ENCODE measurements around the gene SIRPA. TPM values are rescaled to one million over a fixed set of nuclear protein-coding genes. Genes with fewer than 3 reads are reported as not detected.

SIRPA gene
- total RNA-seq, 1 donor from 2014 or later, result 15.7 TPM

DNA sequence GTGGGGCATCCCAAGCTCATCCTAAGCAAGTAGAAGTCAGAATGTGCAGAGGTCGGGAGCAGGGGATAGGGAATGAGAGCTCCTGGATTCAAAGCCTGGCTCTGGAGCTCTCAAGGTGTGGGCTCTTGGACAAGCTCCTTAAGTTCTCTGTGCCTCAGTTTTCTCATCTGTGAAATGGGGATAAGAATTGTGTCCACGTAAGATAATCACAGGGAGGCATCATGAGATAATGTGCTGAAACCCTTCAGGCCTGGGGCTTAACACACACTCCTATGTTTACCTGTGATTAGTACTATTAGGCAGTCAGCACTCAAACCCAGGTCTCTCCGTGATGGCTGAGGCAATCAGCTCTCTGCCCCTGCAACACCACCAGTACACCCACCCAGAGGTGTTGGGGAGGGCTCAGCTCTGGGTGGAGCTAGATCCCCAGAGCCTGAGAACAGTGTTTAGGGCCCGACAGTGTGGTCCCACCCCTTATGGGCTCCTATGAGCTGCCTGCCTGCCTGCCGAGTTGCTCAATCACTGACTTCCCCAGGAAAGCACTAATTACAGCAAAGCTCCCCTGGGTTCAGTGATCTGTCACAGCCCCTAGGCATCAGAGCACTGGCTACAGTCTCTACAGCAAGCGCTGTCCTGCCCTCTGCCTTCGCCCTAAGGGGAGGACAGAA lies 6.3 kb upstream of the SIRPA start:
- DNase-seq, result no peak

DNA sequence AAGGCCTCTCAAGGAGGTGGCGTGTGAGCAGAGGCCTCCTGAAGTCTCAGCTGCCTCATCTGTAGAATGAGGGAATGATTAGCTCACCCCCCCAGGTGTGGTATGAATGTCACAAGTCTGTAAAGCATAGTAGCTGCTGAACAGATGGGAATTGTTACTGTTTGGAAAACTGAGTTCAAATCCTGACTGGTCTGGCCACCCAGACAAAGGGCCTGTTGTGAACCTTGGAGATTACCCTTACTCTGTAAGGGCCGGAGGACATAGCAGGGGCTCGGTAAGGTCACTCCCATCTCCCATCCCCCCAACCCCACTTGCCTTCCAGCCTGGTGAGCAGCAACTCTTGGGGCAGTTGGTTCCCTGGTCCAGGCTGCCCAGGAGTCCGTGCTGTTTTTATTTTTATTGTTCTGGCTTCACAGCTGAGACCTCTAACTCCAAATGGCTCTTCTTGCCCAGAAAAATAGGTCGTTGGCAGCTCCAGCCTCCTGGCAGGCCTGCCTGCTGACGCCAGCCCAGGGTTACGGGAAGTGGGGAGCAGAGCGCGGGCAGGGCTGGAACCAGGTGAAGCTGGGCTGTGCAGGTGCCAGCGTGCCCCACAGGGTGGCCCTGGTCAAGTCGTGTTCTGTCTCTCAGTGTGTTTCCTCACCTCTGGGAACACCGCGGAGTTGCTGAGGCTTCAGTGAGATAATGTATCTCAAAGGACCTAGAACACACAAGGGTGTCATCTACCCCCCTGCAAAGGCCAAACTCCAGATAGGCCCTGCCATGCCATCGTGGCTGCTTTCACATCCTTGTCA lies 4.5 kb upstream of the SIRPA start:
- DNase-seq, result no peak

DNA sequence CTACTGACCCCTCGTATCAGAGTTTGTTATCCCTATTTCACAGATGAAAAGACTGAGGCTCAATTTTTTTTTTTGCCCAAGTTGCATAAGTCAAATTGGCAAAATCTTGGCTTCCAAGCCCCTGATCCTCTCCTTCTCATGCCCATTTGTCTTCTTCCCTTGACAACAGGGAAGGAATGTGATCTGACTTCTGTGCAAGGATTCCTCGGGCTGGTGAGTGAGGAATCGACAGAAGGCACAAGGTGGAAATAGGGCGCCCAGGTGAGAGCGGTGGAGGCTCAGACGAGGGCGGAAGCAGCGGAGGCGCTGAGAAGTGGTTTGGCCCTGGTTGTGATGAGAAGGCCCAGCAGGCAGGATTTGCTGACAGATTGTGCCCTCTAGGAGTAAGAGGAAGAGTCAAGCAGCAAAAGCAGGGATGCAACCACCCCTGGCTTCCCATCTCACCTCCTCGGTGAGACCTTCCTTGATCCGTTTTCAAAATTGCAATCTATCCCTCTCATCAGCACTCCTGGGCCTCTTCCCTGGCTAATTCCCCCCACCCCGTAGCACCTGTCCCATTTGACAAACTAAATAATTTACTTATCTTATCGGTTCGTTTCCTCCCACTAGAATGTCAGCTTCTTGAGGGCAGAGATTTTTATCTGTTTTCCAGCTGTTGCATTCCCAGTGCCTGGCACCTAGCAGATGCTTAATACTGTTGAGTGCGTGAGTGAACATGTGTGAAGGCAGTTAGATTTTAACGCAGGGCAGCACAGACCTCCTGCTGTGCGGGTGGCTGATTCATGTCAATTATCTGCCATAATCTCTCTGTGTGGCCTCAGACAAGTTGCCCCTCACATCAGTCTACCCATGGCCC lies 3.7 kb upstream of the SIRPA start:
- DNase-seq, result no peak

DNA sequence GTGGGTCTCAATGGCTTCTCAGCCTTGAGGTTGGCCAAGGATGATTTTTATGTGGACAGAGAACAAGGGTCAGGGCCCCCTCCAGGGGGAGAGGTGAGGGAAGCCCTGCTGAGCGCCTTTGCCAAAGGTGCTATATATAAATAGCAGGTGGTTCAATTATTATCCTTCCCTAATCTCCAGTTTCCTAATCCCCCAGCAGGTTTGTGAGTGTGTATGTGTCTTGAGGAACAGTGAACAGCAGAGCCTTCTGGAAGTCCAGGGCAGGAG lies 3.2 kb upstream of the SIRPA start:
- DNase-seq, result no peak

DNA sequence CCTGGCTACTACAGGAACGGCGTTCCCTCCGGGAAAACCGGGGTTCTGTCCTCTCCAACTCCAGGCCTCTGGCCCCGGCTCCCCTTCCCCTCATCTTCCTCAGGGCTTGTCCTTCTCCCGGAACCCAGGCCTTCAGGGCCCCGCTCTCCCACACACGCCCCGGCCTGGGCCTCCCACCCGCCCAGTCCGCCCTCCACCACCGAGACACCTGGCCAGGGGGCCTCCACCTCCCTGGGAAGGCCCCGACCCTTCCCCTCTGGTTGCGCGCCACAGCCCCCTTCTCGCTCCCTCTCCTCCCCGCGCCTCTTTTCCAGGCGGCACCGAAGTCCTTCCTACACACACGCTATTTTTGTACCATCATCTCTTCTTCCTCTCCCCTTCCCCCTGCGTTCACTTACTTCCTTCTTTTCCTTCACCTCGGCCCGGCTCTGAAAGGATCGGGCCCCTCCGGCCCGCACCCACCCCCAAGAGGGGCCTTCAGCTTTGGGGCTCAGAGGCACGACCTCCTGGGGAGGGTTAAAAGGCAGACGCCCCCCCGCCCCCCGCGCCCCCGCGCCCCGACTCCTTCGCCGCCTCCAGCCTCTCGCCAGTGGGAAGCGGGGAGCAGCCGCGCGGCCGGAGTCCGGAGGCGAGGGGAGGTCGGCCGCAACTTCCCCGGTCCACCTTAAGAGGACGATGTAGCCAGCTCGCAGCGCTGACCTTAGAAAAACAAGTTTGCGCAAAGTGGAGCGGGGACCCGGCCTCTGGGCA lies 1.3 kb upstream of the SIRPA start:
- no peak for DNase-seq

DNA sequence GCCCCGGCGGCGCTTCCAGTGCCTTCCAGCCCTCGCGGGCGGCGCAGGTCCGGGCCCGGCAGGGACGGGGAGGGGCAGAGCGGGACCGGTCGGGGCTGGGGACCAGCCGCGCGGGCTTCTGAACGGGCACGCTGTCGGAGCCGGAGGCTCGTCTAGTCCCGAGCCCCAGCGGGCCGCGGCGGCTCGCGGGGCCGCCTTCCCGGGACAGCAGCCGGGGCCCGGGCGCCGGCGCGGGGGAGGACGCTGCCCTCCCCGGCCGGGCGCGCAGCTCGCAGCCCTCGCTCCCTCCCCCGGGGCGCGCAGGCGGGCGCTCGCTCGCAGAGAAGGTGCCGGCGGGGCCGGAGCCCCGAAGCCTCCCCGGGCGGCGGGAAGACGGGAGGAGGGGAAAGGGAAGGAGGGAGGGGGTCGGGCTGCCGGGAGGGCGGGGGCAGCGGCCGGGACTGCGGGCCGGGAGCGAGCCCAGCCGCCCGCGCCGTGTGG lies 696 bp upstream of the SIRPA start:
- DNase-seq, result peak; percentile 74

DNA sequence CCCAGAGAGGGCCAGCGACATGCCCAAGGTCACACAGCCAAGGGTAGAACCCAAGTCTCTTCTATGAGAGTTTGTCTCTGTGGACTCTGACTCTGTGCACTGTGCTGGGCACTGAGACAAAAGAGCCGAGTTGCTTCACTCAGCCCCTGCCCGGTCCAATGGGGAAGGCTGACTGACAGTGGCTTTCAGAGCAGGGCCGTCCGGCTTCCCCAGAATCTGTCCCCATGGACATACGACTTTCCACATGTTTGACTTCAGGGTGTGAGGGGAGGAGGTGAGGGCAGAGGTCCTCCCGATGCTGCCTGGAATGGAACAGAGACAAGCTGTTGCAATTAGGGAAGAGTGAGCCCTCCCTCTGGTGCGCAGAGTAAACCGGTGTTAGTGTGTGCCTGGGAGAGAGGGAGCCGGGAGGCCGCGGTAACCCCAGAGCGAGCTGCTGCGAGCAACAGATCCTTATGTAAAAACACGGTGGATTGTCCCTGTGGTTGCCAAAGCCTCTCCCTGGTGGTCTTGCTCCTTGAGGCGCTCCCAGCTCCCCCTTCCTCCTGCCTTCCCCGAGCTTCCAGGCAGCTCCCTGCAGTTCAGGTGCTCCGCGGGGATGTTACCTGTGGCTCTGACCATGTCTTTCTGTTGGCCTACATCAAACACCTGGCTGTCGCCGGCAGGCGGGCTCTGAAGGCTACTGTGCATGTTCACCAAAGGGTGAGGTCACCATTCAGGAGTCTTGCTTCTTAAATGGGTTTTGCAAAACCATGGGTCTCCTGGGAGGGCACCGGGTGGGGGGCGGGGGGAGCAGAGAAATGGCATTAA lies 672 bp downstream of the SIRPA start:
- DNase-seq, result no peak

DNA sequence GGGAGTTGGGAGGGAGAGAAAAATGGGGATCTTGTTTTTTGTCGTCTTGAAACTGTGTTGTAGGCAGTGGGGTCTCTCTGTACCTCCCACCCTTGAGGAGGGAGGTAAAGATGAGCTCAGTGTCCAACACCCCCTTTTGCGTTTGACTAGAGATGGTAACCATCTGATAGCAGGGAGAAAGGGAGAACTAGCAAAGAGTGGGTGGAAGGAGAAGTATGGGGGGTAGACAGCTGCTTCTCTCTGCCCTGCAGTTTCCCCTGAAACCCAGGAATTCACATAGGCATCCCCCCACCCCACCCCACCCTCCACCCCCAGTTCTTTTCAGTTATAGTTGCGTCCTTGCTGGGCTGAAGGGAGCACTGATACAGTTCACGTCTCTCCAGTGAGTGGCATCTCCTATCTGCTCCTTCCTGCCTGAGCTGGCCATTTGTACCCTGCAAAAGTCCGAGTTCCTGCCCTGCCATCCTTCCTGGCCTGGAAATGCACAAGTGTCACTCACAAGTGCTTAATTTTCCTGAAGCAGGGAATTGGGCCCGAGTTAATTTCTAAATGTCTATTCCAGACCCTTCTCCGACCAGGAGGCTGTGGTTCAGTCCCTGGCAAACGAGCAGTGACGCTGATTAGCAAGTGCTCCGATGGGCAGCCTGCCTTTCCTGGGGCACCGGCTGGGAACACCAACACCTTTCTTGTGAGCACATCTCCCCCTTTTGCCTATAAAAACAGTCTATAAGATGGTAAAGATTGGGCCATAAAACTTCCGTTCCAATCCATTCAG lies 1.5 kb downstream of the SIRPA start:
- no peak for DNase-seq

DNA sequence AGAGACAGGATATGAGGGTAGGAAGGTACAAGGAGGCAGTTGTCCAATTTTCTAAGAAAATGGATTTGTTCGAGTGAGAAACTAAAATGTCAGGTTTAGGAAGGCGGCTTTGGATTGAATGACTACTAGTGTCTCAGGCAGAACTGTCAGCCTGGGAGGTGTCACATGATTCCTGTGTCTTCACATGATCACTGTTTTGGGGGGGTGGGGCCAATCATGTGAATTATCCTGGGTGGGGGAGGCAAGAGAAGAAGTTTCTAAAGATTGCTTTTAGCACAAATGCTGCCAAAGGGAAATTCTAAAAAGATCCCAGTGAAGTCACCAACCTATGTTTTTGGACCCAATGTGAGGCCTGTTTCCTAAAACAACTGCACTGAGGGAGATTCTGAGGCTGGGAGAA lies 2.3 kb downstream of the SIRPA start:
- no peak for DNase-seq

DNA sequence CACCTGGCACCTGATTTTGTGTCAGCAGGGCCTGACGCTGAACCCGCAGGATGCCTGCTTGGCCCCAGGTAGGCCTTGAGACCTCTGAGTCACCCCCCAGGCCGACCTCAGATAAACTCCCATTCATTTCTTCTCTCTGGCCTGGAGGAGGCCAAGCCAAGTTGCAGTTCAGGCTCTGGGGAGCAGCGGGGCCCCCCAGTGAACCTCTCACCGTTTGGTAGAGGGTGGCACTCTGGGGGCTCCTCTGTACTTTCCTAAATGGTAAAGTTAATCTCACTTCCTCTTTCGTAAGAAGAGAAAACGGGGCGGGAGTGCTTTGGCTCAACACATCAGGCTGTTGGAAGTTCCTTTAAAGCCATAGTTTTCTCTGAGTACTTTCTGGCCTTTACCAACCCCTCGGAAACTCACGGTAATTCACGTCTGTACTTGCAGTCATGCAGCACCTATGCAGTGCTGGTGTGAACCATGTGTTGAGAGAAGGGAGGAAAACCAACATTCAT lies 2.8 kb downstream of the SIRPA start:
- peak; percentile 32 for DNase-seq

DNA sequence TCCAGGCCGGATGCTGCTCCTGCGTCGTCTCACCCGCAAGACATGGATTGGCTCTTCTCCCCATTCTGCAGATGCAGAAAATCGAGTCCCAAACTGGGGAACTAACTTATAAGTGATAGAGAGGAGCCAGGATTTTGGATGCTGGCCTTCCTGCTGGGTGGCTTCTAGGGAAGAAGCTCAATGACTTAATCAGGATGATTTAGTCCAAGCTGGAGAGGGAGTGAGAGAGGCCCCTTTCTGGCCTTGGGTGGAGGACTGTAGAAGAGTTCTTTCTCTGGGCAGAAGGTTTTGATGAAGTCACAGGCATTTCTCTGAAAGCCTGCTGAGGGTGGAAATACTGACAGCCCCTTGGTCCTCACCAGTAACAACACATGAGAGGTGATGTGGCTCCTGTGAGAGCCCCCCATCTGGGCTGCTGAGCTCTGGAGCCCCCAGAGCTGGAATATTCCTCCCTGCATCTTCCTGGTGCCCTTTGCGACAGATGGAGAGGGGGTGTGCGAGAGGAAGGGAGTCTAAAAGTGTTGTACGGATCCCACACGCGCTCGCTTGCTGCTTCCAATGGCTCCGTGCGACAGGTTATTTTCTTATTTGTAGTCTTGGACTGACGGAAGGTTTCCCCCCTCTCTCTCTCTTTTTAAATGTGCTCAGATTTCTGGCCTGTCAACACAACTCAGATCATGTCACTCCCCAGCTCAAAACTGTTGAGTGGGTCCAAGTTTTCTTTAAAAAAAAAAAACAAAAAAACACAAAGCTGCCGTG lies 3.5 kb downstream of the SIRPA start:
- DNase-seq, result peak; percentile 53

DNA sequence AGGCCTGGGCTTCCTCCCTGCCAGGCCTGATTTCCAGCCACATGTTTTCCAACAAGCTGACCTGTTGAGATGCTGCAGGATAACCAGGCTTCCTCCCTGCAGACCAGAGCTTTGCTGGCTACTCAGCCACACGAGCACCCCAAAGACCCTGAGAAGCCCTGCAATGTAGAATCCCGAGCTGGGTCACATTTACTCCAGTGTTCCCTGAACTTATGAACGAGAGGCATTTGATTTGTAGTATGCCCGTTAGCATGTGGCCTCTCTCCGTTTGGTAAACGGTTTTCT lies 4.0 kb downstream of the SIRPA start:
- no peak for DNase-seq

DNA sequence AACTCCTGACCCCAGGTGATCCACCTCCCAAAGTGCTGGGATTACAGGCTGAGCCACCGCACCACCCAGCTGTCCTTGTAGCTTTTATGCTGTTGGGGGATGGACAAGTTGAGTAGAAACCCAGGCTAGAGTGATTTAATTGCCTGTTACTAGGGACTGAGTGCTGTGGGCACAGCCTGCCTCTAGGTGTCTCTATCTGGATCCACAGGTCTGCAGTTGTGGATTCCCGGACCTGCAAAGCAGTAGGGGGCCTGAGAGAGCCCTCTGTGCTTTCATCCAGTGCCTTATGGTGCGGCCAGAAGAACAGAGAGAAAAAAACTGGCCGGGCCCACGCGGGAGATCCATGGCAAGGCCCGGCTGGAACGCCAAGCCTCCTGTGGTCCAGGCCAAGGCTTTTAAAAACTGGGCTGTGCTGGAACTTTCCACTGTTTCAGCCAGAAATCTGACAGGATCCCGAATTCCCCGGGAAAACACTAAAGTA lies 5.2 kb downstream of the SIRPA start:
- DNase-seq, result peak; percentile 83

DNA sequence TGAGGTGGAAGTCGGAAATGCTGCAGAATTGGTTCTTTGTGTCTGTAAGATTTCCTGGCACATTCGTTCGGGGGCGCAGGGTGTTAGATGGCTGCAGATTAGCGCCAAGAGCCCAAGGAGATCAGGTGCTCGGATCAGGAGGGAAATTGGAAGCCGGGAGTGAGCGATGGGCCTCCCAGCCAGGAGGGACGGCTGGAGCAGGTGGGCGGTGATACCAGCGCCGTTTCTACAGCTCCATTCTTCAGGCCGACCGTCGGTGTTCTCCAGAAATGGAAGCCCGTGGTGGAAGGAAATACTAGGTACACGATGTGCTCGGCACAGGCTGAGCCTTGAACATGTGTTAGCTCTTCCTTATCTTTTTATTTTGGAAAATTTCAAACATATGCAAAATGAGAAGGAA lies 6.5 kb downstream of the SIRPA start:
- no peak for DNase-seq

DNA sequence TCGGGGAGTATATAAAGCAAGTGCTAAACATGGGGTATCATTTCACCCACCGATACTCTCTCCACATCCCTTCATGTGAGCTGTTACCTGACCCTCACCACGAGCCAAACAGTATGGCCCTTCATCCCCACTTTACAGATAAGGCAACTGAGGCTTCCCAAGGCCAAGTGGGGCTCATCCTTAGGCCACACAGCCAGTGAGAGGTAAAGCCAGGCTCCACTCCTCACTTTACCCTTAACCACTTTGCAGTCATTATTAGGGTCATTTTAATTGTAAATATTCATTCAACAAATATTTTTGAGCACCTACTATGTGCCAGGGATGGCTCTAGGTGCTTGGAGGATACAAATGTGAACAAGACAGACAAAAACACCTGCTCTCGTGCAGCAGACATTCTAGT lies 7.0 kb downstream of the SIRPA start:
- DNase-seq, result no peak

DNA sequence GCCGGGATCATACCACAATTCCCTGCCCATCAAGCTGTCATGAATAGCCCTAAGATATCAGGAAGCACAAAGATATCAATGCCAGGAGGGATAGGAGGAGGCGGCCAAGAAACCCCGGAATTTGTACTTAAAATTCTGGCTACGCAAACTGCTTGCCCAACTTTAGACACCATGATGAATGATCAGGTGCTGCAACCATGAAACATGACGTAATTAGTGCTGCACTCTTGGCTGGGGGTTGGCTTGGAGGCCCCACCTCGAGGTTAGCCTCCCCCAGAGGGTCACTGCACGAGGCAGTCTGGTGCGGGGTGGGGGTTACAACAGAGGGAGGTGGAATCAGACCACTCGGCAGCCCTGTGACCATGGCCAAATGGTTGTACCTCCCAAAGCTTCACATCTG lies 8.9 kb downstream of the SIRPA start:
- no peak for DNase-seq

DNA sequence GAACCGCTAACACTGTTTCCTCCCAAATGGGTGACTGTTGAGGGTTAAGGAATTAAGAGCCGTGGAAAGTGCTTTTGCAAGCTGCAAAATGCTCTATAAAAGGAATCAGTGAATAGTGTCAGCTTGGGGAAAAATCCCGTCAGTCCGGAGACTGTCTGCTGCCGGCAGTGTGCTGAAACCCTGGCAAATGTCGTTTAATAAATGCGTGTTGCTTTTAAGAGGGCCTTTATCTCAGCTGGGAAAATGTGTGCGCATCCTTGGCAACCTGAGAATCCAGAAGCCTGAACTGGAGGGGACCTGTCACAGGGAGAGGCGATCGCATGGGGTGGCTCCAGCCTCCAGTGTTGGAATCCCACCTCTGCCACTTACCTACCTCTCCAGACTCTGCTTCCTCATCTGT lies 9.8 kb downstream of the SIRPA start:
- no peak for DNase-seq

DNA sequence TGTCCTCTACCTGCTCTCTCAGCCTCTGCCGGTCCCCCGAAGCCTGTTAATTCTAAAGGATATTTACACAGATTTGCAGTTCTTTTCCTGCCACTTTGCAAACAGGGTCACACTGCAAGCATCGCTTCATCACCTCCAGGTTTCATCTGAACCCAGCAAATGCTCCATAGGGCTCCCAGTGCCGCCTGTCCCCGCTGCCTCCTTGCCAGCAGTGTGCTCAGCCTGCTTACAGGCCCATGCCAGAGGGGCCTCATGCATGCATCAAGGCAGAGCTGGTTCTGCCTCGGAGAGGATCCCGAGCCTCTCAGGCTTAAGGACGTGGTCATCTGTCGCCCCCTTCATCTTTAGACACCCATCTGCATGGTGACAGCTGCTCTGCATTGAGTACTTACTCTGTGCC lies 10.5 kb downstream of the SIRPA start:
- DNase-seq, result no peak

DNA sequence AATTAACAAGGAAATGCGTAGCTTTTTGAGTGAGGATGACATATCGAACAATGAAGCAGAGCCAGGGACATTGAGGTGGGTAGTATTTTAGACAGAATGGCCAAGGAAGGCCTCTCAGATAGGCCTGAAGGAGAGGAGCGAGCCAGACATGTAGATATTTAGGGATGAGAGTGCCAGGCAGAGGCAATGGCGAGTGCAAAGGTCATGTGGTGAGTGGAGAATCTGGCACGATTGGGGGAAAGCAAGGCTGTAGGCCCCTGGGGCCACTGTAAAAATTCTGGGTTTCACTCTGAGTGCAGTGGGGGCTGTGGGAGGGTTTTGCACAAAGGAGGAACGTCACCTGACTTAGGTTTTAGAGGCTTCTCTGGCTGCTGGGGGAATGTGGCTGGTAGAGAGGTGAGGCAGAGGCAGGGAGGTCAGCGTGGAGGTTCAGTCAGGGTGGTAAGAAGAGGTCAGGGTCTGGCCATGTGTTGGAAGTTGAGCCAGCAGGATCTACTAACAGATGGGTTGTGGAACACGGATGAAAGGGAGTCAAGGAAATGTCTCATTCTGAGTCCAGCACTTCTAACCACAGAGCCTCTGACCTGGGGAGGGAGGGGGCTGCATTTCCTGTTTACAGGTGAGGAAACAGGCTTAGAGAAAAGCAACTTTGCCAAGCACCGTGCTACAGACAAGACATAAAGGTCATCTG lies 11.3 kb downstream of the SIRPA start:
- DNase-seq, result no peak
